Regular cardiac myocyte (primary cell): Measurements from ENCODE around the gene CLRN2. TPM values are rescaled to one million over a fixed set of nuclear protein-coding genes. Genes with fewer than 3 reads are reported as not detected.

Experiments used
- total RNA-seq: library from RNA; depleted of rRNA; stranded (reverse); fragments of >200 nt; gene quantifications from 2 replicates; pipeline ENCODE4 v1.2.3, GENCODE V29; 2014

CLRN2 gene, protein sequence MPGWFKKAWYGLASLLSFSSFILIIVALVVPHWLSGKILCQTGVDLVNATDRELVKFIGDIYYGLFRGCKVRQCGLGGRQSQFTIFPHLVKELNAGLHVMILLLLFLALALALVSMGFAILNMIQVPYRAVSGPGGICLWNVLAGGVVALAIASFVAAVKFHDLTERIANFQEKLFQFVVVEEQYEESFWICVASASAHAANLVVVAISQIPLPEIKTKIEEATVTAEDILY
- total RNA-seq, result not detected in 2 replicates

DNA sequence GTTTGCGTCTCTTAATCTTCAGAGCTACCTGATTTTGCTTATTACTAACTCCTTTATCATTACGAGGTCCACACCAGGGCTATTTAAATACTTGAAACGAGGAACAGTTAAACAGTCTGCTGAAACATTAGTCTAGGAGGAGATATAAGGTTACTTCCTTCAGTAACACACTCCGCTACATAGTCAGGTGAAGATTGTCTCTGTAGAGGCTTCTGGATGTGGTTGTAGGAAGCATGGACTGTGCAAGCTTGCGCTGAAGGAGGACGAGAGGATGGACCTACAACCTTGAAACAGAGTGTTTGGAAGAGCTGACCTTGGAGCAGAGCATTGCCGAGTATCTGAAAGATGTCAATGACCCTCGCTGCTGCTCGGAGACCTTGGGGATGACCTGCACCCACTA lies at the start of gene CLRN2:
Gene CLRN2 (plus strand): TSS at position 301 of the 400 bp plus-strand sequence. CDS start 102 bp downstream, outside the sequence.

GRCh38 chr4:17511950-17512795 lies 2.8 kb upstream of the CLRN2 start, which contains the start of gene QDPR:
Gene QDPR, minus strand, starts transcription at chr4:17512090. Its CDS starts 36 bp downstream, at chr4:17512054.

Other genes starting within 250 kb of the CLRN2 start
- 9.3 and 38.9 TPM in 2 replicates for gene QDPR, start 3.1 kb upstream of the CLRN2 start, total RNA-seq
- 152 and 155 TPM in 2 replicates for gene LAP3, start 62.0 kb downstream of the CLRN2 start, total RNA-seq
- gene MED28, start 99.5 kb downstream of the CLRN2 start, total RNA-seq, result 7.5 and 8.2 TPM in 2 replicates